Frontal cortex (tissue), 4 donors: ENCODE measurements around the gene MBOAT1. TPM values are rescaled to one million over a fixed set of nuclear protein-coding genes. Genes with fewer than 3 reads are reported as not detected.
A peak's percentile ranks its signal among the peaks of the same experiment; 100 is the strongest.
"Not testable (repeated sequence)": the region's sequence is repeated elsewhere in the genome, so short reads cannot be mapped to it uniquely, and the experiment has no call there.

ENCODE experiments used
- DNase-seq, 2 donors: peaks; one replicate each; pipeline ENCODE4 v3.0.0; 2012; ENCODE audit warnings: low spot score in 2 of 2
- FAIRE-seq: peaks from 2 replicates; lab custom pipeline; 2012; peaks lifted over from hg19 to GRCh38; lab: Jason Lieb, UNC
- total RNA-seq: library from RNA; depleted of rRNA; stranded (reverse); fragments of >200 nt; gene quantifications from one replicate; pipeline ENCODE4 v1.2.3, GENCODE V29; 2014
- donor health status: control.
- donor health status: control.
- donor health status: control.

MBOAT1 gene, protein sequence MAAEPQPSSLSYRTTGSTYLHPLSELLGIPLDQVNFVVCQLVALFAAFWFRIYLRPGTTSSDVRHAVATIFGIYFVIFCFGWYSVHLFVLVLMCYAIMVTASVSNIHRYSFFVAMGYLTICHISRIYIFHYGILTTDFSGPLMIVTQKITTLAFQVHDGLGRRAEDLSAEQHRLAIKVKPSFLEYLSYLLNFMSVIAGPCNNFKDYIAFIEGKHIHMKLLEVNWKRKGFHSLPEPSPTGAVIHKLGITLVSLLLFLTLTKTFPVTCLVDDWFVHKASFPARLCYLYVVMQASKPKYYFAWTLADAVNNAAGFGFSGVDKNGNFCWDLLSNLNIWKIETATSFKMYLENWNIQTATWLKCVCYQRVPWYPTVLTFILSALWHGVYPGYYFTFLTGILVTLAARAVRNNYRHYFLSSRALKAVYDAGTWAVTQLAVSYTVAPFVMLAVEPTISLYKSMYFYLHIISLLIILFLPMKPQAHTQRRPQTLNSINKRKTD
- total RNA-seq: 7.3 TPM

DNA sequence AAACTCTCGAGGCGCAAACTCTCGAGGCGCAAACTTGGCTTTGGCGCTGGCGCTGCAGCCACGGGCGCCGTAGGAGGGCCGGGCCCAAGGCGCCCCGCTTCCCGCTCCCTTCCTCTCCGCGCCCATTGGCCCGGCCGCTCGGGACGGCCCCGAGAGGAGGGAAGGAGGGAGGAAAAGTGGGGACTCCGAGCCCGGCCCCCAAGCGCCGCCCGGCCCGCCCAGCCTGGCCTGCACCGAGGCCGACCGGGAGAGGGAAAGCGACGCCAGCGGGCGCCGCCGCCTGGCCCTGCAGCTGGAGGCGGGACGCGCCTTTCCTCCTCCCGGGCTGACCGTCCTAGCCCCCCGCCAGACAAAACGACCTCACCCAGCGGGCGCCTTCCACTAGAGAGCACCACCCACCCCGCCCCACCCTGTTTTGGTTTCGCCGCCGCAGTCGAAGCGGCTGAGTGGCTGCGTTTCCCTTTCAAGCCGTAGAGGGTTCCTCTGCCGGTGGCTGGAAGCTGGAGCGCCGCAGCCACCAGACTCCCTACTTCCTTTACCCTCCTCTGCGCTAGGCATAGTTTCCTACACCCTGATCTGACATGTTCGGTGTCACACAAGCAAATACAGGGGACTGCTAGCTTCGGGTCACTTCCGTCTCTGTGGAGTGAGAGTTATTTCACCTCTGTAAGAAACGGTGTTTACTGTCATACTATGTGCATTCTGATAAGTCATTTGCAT is at the start of gene MBOAT1:
MBOAT1 (minus strand) TSS at position 78 of the 720 bp plus-strand sequence. CDS start 235 bp downstream, outside the sequence.
- FAIRE-seq: no peak
- peak; percentile 74 to 76 for DNase-seq

DNA sequence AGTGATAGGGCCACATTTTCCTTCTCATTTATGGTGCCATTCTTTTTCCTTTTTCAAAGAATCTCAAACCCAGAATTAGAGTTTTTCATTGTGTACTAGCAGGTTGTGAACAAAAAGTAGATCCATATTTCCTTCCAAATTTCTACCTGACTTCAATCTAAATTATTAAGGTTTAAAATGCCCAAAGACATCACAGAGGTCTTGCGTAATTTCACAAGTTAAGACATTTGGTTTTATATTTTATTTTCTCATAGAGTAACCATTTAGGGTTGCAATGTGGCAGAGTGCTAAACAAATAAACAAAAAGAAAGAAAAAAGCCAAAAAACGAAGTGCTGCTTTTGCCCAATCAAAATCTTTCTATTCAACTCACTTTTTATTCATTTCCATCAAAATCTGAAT is 49.4 kb upstream of the MBOAT1 start:
- no peak for FAIRE-seq

GRCh38 chr6:20260360-20260759 is 48.1 kb upstream of the MBOAT1 start:
- DNase-seq: no peak
- no peak for FAIRE-seq

More for the DNA sequence above, 49.4 kb upstream of the MBOAT1 start:
- DNase-seq: no peak

DNA sequence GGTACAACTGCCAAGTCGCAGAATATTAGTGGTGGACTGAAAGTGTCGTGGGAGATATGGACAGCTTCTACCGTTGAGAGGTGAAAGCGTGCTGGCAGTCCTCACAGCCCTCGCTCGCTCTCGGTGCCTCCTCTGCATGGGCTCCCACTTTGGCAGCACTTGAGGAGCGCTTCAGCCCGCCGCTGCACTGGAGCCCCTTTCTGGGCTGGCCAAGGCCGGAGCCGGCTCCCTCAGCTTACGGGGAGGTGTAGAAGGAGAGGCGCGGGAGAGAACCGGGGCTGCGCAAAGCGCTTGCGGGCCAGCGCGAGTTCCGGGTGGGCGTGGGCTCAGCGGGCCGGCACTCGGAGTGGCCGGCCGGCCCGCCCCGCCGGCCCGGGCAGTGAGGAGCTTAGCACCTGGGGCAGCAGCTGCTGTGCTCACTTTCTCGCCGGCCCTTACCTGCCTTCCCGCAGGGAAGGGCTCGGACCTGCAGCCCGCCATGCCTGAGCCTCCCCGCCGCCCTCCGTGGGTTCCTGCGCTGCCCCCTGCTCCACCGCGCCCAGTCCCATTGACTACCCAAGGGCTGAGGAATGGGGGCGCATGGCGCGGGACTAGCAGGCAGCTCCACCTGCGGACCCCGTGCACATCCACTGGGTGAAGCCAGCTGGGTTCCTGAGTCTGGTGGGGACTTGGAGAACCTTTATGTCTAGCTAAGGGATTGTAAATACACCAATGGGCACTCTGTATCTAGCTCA is 47.2 kb upstream of the MBOAT1 start:
- DNase-seq (no peak), FAIRE-seq (no peak)

DNA sequence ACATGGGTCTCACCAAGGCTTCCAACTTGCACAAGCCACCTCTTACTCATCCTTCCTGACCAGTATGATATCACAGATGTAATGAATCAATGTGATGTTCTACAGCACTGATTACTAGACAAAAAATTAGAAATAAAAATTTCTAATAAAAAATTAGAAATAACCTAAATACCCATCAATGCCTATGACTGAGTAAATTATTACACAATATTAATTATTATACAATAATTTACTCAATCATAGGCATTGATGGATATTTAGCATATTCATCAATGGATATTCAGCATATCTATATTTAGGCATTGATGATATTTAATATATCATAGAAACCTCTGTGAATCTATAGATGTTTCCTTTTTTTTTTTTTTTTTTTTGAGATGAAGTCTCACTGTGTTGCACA is 43.2 kb upstream of the MBOAT1 start:
- FAIRE-seq (no peak), DNase-seq (no peak)

GRCh38 chr6:20254295-20254694 is 42.0 kb upstream of the MBOAT1 start:
- FAIRE-seq (peak; percentile 13), DNase-seq (no peak)

DNA sequence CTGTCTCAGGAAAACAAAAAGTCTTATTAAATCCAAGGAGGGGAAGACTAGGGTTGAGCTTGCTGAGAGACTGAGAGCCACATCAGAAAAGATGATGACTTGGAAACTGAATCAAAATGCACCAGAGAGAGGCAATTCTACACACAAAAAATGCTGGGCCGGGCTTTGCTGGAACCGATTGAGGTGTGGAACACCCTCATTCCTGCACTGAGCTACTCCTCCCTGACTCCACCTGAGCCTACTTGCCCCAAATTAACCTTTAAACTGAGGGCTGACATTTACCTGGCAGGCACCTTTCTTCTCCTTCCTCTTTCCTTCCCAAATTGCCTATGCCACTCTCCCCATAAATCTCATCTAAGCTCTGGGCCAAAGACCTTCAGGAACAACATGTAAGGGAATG is 40.8 kb upstream of the MBOAT1 start:
- no peak for FAIRE-seq
- no peak for DNase-seq

GRCh38 chr6:20252311-20252710 is 40.0 kb upstream of the MBOAT1 start:
- DNase-seq: no peak
- no peak for FAIRE-seq

DNA sequence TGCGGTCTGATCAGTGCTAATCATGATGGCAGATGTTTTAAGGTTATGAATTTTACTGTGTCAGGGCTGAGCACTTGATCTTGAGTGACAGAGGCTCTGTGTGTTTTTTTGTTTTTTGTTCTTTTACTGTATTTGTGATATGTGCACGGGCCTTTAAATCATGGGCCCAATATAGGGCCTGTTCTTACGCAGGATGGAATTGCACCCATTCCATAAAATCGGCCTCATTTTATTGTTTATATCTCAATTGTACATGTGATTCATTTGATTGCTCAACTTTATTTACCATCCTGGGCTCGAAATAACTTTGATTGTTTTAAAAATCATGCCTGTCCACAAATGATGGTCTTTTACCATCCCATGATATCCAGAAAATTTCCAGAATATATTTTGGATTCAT is 39.3 kb upstream of the MBOAT1 start:
- DNase-seq (no peak), FAIRE-seq (no peak)

GRCh38 chr6:20246125-20246524 is 33.9 kb upstream of the MBOAT1 start:
- DNase-seq (no peak), FAIRE-seq (no peak)

GRCh38 chr6:20244807-20245681 is 32.8 kb upstream of the MBOAT1 start:
- not testable (repeated sequence) for DNase-seq, FAIRE-seq

DNA sequence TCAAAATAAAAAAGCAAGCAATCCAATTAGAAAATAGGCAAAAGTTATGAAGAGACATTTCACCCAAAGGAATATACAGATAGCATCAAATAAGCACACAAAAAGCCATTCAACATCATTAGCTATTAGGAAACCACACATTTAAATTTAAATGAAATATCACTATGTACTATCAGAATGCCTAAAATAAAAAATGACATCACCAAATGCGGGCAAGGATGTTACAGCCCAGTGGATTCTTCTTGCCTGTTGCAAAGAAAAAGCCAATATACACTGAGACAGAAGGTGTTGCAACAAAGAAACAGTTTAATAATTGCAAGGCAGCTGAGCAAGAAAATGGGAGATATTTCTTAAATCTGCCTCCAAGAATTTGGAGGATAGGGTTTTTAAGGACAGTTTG is 31.0 kb upstream of the MBOAT1 start:
- FAIRE-seq: no peak
- DNase-seq: no peak

DNA sequence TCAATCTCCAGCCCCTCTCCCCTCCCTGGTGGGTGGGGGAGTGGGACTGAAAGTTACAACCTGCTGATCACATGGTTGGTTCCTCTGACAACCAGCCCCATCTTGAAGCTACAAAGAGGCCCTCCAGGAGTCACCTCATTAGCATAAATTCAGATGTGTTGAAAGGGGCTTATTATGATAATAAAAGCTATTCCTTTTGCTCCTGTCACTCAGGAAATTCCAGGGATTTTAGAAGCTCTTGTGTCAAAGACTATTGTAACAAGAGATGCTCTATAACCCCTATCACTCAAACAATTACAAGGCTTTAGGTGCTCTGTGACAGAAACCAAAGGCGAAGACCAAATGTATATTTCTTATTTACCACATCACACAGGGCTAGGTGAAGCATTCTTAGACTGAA is 30.1 kb upstream of the MBOAT1 start:
- FAIRE-seq (no peak), DNase-seq (no peak)

- FAIRE-seq: no peak
- DNase-seq: no peak
Observed at GRCh38 chr6:20241102-20241501, 28.8 kb upstream of the MBOAT1 start.

DNA sequence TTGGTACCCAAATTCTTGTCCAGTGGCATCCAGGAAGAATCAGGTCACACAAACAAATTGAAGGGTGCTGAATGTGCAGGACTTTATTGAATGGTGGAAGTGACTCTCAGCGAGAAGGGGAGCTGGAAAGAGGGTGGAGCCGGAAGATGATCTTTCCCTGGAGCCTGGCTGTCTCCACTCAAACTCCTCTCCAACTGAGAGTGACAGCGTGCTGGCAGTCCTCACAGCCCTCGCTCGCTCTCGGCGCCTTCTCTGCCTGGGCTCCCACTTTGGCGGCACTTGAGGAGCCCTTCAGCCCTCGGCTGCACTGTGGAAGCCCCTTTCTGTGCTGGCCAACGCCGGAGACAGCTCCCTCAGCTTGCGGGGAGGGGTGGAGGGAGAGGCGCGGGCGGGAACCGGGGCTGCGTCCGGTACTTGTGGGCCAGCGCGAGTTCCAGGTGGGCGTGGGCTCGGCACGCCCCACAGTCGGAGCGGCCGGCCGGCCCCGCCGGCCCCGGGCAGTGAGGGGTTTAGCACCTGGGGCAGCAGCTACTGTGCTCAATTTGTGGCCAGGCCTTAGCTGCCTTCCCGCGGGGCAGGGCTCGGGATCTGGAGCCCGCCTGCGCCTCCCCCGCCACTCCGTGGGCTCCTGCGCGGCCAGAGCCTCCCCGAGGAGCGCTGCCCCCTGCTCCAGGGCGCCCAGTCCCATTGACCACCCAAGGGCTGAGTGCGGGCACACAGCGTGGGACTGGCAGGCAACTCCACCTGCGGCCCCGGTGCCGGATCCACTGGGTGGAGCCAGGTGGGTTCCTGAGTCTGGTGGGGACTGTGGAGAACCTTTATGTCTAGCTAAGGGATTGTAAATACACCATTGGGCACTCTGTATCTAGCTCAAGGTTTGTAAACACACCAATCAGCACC is 26.7 kb upstream of the MBOAT1 start:
- DNase-seq: no peak

GRCh38 chr6:20237677-20238460 is 25.6 kb upstream of the MBOAT1 start:
- no peak for DNase-seq
- no peak for FAIRE-seq

More for the DNA sequence above, 26.7 kb upstream of the MBOAT1 start:
- FAIRE-seq: no peak

DNA sequence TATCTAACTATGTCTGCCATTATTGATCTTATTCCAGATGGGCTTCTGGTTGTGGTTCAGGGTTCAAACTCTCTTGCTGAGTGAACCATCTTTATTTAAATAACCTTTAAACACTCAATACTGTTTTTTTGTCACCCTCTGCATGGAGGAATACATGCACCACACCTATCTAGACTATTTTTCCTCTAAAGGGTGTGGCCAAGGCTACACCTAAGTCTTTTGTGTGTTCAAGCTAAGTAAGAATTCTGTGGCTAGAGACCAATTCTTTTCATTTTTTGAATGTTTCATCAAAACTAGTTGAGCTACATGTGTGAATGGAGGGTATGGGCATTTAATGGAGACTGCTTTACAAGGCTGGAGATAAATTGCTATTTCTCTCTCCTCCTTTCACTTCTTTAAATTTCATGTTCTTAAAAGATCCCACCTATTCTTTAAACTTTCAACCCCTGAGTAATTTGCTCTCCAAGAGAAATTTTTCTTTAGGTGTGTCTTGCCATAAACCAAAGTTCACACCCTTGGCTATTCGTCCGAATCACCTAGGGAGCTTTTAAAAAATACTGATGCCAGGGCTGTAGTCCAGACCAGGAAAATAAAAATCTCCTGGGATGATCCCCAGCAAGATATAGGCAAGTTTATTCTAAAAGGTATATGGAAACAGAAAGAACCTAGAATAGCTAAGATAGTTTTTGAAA is 24.8 kb upstream of the MBOAT1 start:
- FAIRE-seq: no peak

More for the DNA sequence above, 24.8 kb upstream of the MBOAT1 start:
- DNase-seq: no peak
